Measurements from ENCODE around the gene SPATA24. TPM values are rescaled to one million over a fixed set of nuclear protein-coding genes. Genes with fewer than 3 reads are reported as not detected.

The SPATA24 gene
- total and polyA plus RNA-seq, 4 donors = 1.8 to 2.7 (median 2.5) TPM

DNA sequence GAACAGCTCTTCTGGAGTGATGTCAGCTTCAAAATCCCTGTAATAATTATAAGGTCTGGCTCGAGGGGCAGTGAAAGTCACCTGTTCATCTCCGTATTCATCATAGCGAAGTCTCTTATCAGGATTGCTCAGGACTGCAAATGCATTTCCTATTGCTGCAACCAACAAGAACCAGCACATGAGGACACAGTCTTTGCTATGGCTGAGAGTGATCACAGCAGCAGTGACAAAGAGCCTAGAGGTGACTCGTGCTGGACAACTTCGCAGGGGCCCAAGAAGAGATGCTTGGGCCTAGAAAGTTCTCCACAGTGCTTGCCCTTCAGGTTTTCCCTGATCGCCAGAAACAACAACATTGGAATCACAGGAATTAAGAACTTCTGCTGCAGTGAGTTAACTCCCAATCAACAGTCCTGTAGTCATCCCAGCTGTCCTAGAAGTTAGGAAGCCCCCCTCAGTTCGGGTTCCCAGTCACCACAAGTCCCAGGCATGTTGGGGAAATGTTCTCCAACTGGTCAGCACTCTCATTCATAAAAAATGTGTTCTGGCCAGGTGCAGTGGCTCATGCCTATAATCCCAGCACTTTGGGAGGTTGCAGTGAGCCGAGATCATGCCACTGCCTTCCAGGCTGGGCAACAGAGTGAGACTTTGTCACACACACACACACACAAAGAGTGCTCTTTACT is 22.5 kb upstream of the SPATA24 start:
- H3K4me1 ChIP-seq (ENCODE audit: control insufficient read depth in 4 of 4, insufficient read depth in 4 of 4, low read length in 3 of 4) = no peaks in the 10 kb centered on the region
- 81% methylated on average over 8 of the region's 8 CpGs for WGBS
- no peak overlapping the region for H3K27ac ChIP-seq (ENCODE audit: low read depth in 1 of 2, low read length in 2 of 2)
- no peak for DNase-seq (ENCODE audit: low spot score)
- H3K36me3 ChIP-seq (ENCODE audit: control insufficient read depth in 4 of 4, insufficient read depth in 3 of 4, low read depth in 1 of 4, low read length in 3 of 4) = no peaks in the 10 kb centered on the region
- H3K9me3 ChIP-seq (ENCODE audit: control insufficient read depth in 4 of 4, low read length in 3 of 4) = no peaks in the 10 kb centered on the region
- TF ChIP-seq CTCF (IDR thresholded peaks at IDR 0.05; ENCODE audit: low read depth, low read length, missing input control) (no peak), GABPA (IDR thresholded peaks at IDR 0.05 in 1 of 2, conservative IDR thresholded peaks at IDR 0.05 in 1 of 2) (no peak)
- no peak overlapping the region for H3K9ac ChIP-seq (ENCODE audit: low read depth in 1 of 2, low read length in 2 of 2)
- no peaks in the 10 kb centered on the region for H3K27me3 ChIP-seq (ENCODE audit: control insufficient read depth in 4 of 4, insufficient read depth in 4 of 4, low read length in 3 of 4)
- H3K4me3 ChIP-seq (ENCODE audit: low read depth in 1 of 3, low read length in 3 of 3) = no peak overlapping the region

- H3K4me3 ChIP-seq (ENCODE audit: low read depth in 1 of 3, low read length in 3 of 3) = no peak overlapping the region
- H3K36me3 ChIP-seq (ENCODE audit: control insufficient read depth in 4 of 4, insufficient read depth in 3 of 4, low read depth in 1 of 4, low read length in 3 of 4) = no peaks in the 10 kb centered on the region
- H3K9me3 ChIP-seq (ENCODE audit: control insufficient read depth in 4 of 4, low read length in 3 of 4) = no peaks in the 10 kb centered on the region
- H3K27me3 ChIP-seq (ENCODE audit: control insufficient read depth in 4 of 4, insufficient read depth in 4 of 4, low read length in 3 of 4) = no peaks in the 10 kb centered on the region
- H3K4me1 ChIP-seq (ENCODE audit: control insufficient read depth in 4 of 4, insufficient read depth in 4 of 4, low read length in 3 of 4) = no peaks in the 10 kb centered on the region
- WGBS = 89% methylated on average over 5 of the region's 5 CpGs
- DNase-seq (ENCODE audit: low spot score) = no peak
- no peak overlapping the region for H3K27ac ChIP-seq (ENCODE audit: low read depth in 1 of 2, low read length in 2 of 2)
- TF ChIP-seq MAX (IDR thresholded peaks at IDR 0.05) (no peak), JUND (IDR thresholded peaks at IDR 0.05) (no peak)
- H3K9ac ChIP-seq (ENCODE audit: low read depth in 1 of 2, low read length in 2 of 2) = no peak overlapping the region
Measured at GRCh38 chr5:139425497-139425896, 21.6 kb upstream of the SPATA24 start.

- peak; percentile 42 for DNase-seq (ENCODE audit: low spot score)
- Histone ChIP-seq H3K4me1 (ENCODE audit: control insufficient read depth in 4 of 4, insufficient read depth in 4 of 4, low read length in 3 of 4) (no peaks in the 10 kb centered on the region), H3K27me3 (ENCODE audit: control insufficient read depth in 4 of 4, insufficient read depth in 4 of 4, low read length in 3 of 4) (no peaks in the 10 kb centered on the region), H3K4me3 (ENCODE audit: low read depth in 1 of 3, low read length in 3 of 3) (no peak overlapping the region), H3K9me3 (ENCODE audit: control insufficient read depth in 4 of 4, low read length in 3 of 4) (no peaks in the 10 kb centered on the region), H3K36me3 (ENCODE audit: control insufficient read depth in 4 of 4, insufficient read depth in 3 of 4, low read depth in 1 of 4, low read length in 3 of 4) (no peaks in the 10 kb centered on the region), H3K9ac (ENCODE audit: low read depth in 1 of 2, low read length in 2 of 2) (no peak overlapping the region), H3K27ac (ENCODE audit: low read depth in 1 of 2, low read length in 2 of 2) (no peak overlapping the region)
- TF ChIP-seq CTCF (IDR thresholded peaks at IDR 0.05; ENCODE audit: low read depth, low read length, missing input control) (peak; percentile 92), RAD21 (IDR thresholded peaks at IDR 0.05) (peak; percentile 96 to 99), GABPA (IDR thresholded peaks at IDR 0.05 in 1 of 2, conservative IDR thresholded peaks at IDR 0.05 in 1 of 2) (no peak)
- 40% methylated on average over 5 of the region's 5 CpGs for WGBS
Measured at GRCh38 chr5:139422307-139422893, 18.5 kb upstream of the SPATA24 start.
